GM12892 (cell line): ENCODE data around the gene ATP9A.

Experiments used
- POLR2A ChIP-seq: IDR thresholded peaks from 2 replicates; pipeline ENCODE4 v1.6.1; 2011; ENCODE audit warnings: low read depth, low read length, control low read depth
- POLR2AphosphoS5 ChIP-seq: IDR thresholded peaks from 2 replicates; pipeline ENCODE4 v1.6.1; 2011; ENCODE audit warnings: low read depth, low read length, control low read depth
- TAF1 ChIP-seq: IDR thresholded peaks from 2 replicates; pipeline ENCODE4 v1.6.1; 2011; ENCODE audit warnings: low read depth, mild to moderate bottlenecking, control low read depth, low read length, borderline replicate concordance

GRCh38 chr20:51729771-51730170 is 38.4 kb downstream of the ATP9A start:
- TF ChIP-seq POLR2AphosphoS5 (no peak), POLR2A (no peak), TAF1 (no peak)
